Neural crest cell (in vitro differentiated cells): ENCODE results near the gene CNNM1. TPM values are rescaled to one million over a fixed set of nuclear protein-coding genes. Genes with fewer than 3 reads are reported as not detected.

Experiments used
- DNase-seq: peaks from one replicate; pipeline ENCODE4 v3.0.0; 2021; ENCODE audit warnings: low read depth, mixed read lengths, low spot score
- H3K27ac Mint-ChIP-seq: one replicate; pipeline ENCODE4 v1.8.0; 2021; ENCODE audit warnings: mild to moderate bottlenecking, mixed read lengths; ENCODE audit not compliant: unreplicated experiment
- H3K27me3 Mint-ChIP-seq: 2 replicates; pipeline ENCODE4 v1.8.0; 2021; ENCODE audit warnings: low read depth, mild to moderate bottlenecking, mixed read lengths
- H3K36me3 Mint-ChIP-seq: 2 replicates; pipeline ENCODE4 v1.8.0; 2021; ENCODE audit warnings: low read depth, mild to moderate bottlenecking, mixed read lengths
- H3K4me1 Mint-ChIP-seq: 2 replicates; pipeline ENCODE4 v1.8.0; 2021; ENCODE audit warnings: mixed read lengths
- H3K4me3 Mint-ChIP-seq: one replicate; pipeline ENCODE4 v1.8.0; 2021; ENCODE audit warnings: mild to moderate bottlenecking, mixed read lengths
- H3K9me3 Mint-ChIP-seq: 2 replicates; pipeline ENCODE4 v1.8.0; 2021; ENCODE audit warnings: mixed read lengths
- CTCF ChIP-seq: fragments of 200-600 bp; sonication (generic); conservative IDR thresholded peaks from 2 replicates; pipeline ENCODE4 v1.5.0; 2021; ENCODE audit warnings: antibody characterized with exemption, mild to moderate bottlenecking
- total RNA-seq: library from RNA; stranded (reverse); gene quantifications from 2 replicates; pipeline ENCODE4 v1.2.1, GENCODE V29; 2021

CNNM1 gene
- total RNA-seq, 1 donor from 2014 or later = 2.0 TPM

- no peak for TF ChIP-seq CTCF
- no peaks in the 10 kb centered on the region for H3K4me1 Mint-ChIP-seq
Observed at GRCh38 chr10:99443500-99443899, 114.3 kb downstream of the CNNM1 start.

More at GRCh38 chr10:99443500-99443899, 114.3 kb downstream of the CNNM1 start:
- no peaks in the 10 kb centered on the region for H3K9me3 Mint-ChIP-seq
- H3K36me3 Mint-ChIP-seq = no peaks in the 10 kb centered on the region
- DNase-seq = no peak
- H3K27me3 Mint-ChIP-seq = peaks cover 40% of the 10 kb centered on the region
- H3K4me3 Mint-ChIP-seq = no peak overlapping the region
- H3K27ac Mint-ChIP-seq = no peak overlapping the region

Other genes with a start within 250 kb of the CNNM1 start
- gene HPSE2, start 93.5 kb upstream of the CNNM1 start, total RNA-seq = not detected in 2 replicates
- 30.8 and 37.8 TPM in 2 replicates for gene GOT1, start 101.3 kb downstream of the CNNM1 start, total RNA-seq
- not detected in 2 replicates for gene NKX2-3, start 203.6 kb downstream of the CNNM1 start, total RNA-seq